B cell (primary cell): ENCODE results near the gene ERICH2.
A peak's percentile ranks its signal among the peaks of the same experiment; 100 is the strongest.

ENCODE experiments used
- CTCF ChIP-seq: fragments of 200-600 bp; IDR thresholded peaks from one replicate; pipeline ENCODE4 v1.8.0; 2022; ENCODE audit warnings: antibody characterized with exemption, mild to moderate bottlenecking
- EZH2 ChIP-seq: IDR thresholded peaks from 2 replicates; pipeline ENCODE4 v1.6.1; 2012; ENCODE audit warnings: borderline replicate concordance, low read depth, mild to moderate bottlenecking, moderate library complexity, low read length; ENCODE audit not compliant: insufficient read depth, poor library complexity, severe bottlenecking

- TF ChIP-seq EZH2 (peak; percentile 35), CTCF (no peak)
These were observed 48.0 kb downstream of the ERICH2 start for GRCh38 chr2:170818036-170818751.
